HG03457 (cell line): ENCODE data around the gene CELF4.

Experiments
- ATAC-seq: cut with Tn5 transposase; IDR thresholded peaks from one replicate; pipeline ENCODE4 v1.9.1; 2021; ENCODE audit warnings: moderate number of reproducible peaks; ENCODE audit not compliant: unreplicated experiment

The CELF4 gene

GRCh38 chr18:37395631-37396030 is 170.0 kb downstream of the CELF4 start:
- no peak for ATAC-seq

- ATAC-seq: no peak
These were observed 170.5 kb downstream of the CELF4 start for GRCh38 chr18:37395138-37395537.

GRCh38 chr18:37394610-37394965 is 171.0 kb downstream of the CELF4 start:
- ATAC-seq: no peak

GRCh38 chr18:37393945-37394609 is 171.5 kb downstream of the CELF4 start:
- no peak for ATAC-seq

- no peak for ATAC-seq
These were observed 172.3 kb downstream of the CELF4 start for GRCh38 chr18:37393221-37393827.

- ATAC-seq: no peak
These were observed 172.9 kb downstream of the CELF4 start for GRCh38 chr18:37392648-37393047.

- ATAC-seq: no peak
These were observed 173.7 kb downstream of the CELF4 start for GRCh38 chr18:37391698-37392548.

- ATAC-seq: no peak
These were observed 174.4 kb downstream of the CELF4 start for GRCh38 chr18:37391156-37391555.

- no peak for ATAC-seq
These were observed 174.9 kb downstream of the CELF4 start for GRCh38 chr18:37390687-37391086.

GRCh38 chr18:37389684-37390368 is 175.8 kb downstream of the CELF4 start:
- ATAC-seq: no peak

- ATAC-seq: no peak
These were observed 176.6 kb downstream of the CELF4 start for GRCh38 chr18:37389041-37389440.

- no peak for ATAC-seq
These were observed 177.2 kb downstream of the CELF4 start for GRCh38 chr18:37388413-37388812.

GRCh38 chr18:37385846-37386778 is 179.5 kb downstream of the CELF4 start:
- ATAC-seq: no peak

- no peak for ATAC-seq
These were observed 181.6 kb downstream of the CELF4 start for GRCh38 chr18:37383846-37384595.

- ATAC-seq: no peak
These were observed 182.4 kb downstream of the CELF4 start for GRCh38 chr18:37383036-37383785.

- no peak for ATAC-seq
These were observed 184.0 kb downstream of the CELF4 start for GRCh38 chr18:37381554-37381953.

GRCh38 chr18:37380546-37381110 is 185.0 kb downstream of the CELF4 start:
- no peak for ATAC-seq

GRCh38 chr18:37378336-37379010 is 187.1 kb downstream of the CELF4 start:
- ATAC-seq: no peak
